SW480 (cell line): Measurements from ENCODE around the gene SEPHS1.

ENCODE experiments used
- DNase-seq: peaks from one replicate; pipeline ENCODE4 v3.0.0-alpha.2; 2016; ENCODE audit warnings: low spot score

The SEPHS1 gene

DNA sequence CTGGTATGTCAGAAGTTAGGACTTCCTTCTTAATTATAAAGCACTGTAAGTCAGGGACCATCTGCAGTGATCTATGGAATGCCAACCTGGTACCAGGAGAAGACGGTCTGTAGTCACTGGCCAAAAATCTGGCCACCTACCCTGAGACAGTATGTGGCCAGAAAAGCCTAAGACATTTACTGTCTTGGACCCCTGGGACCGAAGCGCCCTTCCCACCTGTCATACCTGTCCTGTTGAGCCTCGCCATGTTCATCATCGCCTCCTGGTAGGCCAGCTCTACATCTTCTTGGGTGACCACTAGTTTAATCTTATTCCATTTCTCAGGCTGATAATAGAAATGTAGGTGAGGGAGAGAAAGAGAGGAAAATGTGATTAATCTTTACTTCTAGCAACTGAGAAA is 20.0 kb downstream of the SEPHS1 start:
- DNase-seq, result no peak

GRCh38 chr10:13327534-13327933 is 20.6 kb downstream of the SEPHS1 start:
- DNase-seq, result no peak

- no peak for DNase-seq
Observed at GRCh38 chr10:13322615-13323148, 25.4 kb downstream of the SEPHS1 start.

- DNase-seq, result no peak
Observed at GRCh38 chr10:13321576-13321975, 26.5 kb downstream of the SEPHS1 start.

- no peak for DNase-seq
Observed at GRCh38 chr10:13319166-13319565, 28.9 kb downstream of the SEPHS1 start.

GRCh38 chr10:13317474-13317873 is 30.6 kb downstream of the SEPHS1 start:
- DNase-seq, result no peak

- no peak for DNase-seq
Observed at GRCh38 chr10:13316635-13317311, 31.3 kb downstream of the SEPHS1 start.

DNA sequence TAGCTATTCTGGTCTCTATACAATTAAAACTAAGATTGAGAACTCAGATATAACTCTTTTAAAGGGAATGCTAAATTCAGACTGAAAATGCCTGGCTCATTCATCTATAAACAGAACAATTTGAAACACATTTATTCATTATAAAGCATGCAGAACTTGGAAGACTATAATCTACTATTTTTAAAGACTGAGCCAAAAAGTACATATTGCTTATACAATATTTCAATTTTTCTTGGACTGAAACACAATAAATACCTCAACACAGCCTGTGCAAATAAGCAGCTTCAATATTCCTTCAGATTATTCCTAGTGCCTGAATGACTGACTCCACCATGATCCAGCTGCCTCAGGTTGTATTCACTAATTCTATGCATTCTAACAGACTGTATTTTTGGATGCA is 32.7 kb downstream of the SEPHS1 start:
- no peak for DNase-seq

- DNase-seq, result no peak
Observed at GRCh38 chr10:13311177-13311575, 36.9 kb downstream of the SEPHS1 start.

- DNase-seq, result no peak
Observed at GRCh38 chr10:13310518-13311176, 37.4 kb downstream of the SEPHS1 start.

DNA sequence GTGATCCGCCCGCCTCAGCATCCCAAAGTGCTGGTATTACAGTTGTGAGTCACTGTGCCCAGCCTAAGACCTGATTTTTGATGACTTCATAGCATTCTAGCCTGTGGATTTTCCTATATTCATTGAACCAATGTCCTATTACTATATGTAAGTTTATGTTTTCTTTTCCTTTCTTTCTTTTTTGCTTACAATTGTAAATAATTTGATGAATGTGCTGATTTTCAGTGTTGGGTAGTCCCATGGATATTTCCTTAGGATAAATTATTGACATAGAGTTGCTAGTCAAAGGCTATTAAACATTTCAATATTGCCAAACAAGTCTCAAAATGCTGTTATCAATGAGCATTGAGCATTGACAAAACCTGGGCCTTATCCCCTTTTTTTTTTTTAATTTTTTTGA is 38.3 kb downstream of the SEPHS1 start:
- no peak for DNase-seq

DNA sequence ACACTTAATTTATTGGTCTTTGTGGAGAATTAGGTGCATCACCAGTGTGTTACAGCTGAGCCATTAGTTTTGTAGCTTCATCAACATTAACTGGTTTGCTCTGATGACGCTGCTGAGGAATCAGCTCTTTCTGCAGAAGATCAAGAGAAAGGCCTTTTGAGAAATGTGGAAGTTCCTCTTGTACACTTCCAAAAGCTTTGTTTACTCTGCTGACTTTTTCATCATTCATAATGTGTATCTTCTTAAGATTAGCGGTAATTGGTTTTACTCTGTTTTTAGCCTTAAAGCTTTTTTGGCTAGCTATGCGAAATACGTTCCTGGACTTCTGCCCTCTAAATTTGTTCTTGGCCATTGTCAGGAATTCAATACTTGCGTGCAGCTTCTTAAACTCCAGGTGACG is 40.0 kb downstream of the SEPHS1 start:
- no peak for DNase-seq

DNA sequence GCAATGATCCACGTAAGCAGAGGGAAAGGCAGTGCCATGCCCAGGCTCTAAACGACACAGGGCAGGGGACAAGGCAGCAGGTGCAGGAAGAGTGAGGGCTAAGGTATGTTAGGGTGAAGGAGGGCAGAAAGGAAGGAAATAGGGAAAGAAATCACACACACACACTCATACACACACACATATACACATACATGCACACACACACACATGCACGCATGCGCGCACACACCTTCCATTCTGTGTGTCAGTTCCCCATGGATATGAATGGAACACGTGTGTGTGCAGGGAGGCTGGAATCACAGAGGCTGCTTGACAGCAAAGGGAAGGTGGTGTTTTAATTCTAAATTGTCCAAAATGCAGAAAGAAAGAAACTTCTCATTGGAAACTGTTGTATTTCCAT is 42.0 kb downstream of the SEPHS1 start:
- DNase-seq, result no peak

- DNase-seq, result no peak
Observed at GRCh38 chr10:13302821-13303555, 45.1 kb downstream of the SEPHS1 start.

- DNase-seq, result peak; percentile 77
Observed at GRCh38 chr10:13299437-13300287, 48.4 kb downstream of the SEPHS1 start, which contains the start of gene PHYH. Gene PHYH (minus strand): TSS chr10:13300064. CDS start chr10:13300042, 22 bp downstream.

GRCh38 chr10:13298748-13299436 is 49.2 kb downstream of the SEPHS1 start:
- DNase-seq, result no peak

DNA sequence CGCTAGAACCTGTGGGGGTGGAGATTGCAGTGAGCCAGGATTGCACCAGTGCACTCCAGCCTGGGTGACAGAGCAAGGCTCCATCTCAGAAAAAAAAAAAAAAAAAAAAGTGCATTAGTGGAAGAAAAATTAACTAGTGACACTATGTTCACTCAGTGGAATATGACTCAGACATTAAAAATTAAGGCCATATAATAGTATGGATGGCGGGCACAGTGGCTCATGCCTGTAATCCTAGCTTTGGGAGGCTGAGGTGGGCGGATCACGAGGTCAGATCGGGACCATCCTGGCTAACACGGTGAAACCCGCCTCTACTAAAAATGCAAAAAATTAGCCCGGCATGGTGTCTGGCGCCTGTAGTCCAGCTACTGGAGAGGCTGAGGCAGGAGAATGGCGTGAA is 51.6 kb downstream of the SEPHS1 start:
- no peak for DNase-seq

DNA sequence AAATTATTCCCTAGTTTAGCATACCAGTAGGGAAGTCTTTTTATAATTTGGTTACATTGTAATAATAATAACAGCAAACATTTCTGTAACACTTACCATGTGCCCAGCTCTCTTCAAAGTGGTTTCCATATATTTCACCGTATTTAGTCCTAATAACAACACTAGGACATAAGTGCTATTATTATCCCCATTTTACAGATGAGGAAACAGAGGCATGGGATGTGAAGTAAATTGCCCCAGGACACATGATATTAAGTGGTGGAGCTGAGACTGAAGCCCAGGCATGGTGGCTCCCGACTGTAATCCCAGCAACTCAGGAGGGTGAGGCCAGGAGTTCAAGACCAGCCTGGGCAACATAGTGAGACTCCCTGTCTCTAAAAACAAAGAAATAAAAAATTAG is 53.3 kb downstream of the SEPHS1 start:
- DNase-seq, result no peak

GRCh38 chr10:13291821-13292773 is 56.0 kb downstream of the SEPHS1 start:
- DNase-seq, result no peak

DNA sequence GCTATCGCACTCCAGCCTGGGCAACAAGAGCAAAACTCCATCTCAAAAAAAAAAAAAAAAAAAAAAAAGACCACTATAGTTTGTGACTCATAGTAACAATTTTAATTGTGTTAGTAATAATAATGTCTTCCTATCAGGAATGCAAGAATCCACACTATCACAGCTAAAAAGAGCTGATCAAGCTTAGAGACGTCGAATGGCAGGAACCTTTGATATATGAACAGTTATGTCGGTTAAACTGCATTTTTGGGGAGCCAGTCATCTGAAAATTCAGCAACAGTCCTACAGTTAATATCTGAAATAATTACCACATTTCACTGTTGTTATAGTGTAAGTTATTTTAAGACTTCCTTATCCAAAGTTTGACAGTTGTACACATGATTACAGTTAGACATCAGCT is 57.0 kb downstream of the SEPHS1 start:
- DNase-seq, result no peak
